ENCODE results near the gene TGFBR3.
A peak's percentile ranks its signal among the peaks of the same experiment; 100 is the strongest.

Gene TGFBR3

DNA sequence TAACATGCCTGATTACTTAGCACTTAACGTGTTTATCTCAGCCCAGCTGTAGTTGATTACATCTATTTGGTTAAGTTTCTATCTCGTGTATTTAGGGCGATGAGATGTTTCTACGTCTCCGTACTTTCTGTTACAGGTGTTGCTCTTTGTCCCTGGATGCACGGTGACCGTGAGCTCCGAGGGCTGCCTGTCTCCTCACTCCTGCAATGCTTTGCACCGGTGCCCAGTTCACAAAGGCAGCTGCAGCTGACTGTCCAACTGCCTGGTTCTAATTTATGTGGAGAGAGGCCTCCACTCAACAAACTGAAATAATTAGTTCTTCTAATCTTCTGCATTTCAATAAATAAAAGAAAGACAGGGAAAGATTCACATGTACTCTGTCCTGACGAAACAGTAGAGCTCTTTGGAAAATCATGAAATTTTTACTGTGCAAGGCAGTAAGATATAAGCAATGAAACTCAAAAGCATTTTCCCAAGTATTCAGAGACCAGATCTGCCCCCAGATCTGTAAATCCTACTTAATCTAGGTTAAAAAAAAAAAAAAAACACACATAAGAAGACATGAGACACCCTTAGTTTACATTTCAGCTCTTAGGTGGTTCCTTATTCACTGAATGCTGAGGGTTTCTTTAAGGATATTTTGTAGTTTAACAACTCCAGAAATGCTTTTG is 108.2 kb downstream of the TGFBR3 start:
- DNase-seq (ENCODE audit: low spot score), result no peak

DNA sequence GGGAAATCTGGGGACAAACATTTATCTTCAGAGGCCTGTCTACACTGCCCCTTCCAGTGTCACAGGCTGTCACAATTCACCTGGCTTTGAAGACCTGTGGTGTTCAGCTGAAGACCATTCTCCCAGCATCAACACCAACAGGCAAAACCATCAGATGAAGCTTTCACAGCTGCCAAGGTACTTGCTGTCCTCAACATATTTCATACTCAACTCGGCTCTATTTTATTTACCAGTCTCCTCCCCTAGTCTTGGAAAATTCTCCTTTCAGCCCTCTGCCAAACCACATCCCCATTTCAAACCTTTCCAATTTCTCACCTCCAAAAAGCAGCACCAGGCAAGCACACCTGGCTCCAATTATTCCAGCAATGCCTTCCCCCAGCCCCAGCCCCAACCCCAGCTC is 108.8 kb downstream of the TGFBR3 start:
- DNase-seq (ENCODE audit: low spot score), result no peak

DNA sequence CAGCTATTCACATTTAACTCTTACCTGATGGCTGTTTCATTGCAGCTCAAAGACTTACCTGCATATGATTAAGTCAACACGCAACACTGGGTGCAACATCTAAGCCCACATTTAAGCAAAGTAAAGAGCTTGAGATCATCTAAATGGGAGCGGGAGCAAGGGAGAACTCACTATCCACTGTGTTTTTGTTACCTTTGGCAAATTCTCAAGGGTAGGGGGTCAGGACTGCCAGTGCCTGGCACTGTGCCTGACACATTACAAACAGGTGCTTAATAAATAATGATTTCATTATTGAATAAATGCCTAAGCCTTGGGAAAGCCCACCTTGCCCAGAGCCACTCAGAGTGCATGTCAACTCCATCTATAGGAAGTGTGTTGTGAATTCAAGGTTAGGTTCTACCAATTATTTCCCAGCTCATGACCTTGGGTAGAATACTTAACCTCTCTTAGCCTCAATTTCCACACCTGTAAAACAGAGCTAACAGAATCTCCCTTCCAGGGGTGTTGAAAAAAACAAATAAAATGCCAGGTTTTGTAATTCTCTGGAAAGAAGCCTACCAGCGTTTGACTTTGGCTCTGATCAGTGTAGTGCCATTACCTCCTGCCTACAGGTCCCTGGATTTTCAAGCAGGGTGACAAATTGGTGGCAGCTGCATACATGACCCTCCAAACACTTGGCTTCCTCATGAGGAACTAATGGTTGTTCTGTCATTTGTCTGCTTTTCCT is 109.7 kb downstream of the TGFBR3 start:
- no peak for DNase-seq (ENCODE audit: low spot score)

DNA sequence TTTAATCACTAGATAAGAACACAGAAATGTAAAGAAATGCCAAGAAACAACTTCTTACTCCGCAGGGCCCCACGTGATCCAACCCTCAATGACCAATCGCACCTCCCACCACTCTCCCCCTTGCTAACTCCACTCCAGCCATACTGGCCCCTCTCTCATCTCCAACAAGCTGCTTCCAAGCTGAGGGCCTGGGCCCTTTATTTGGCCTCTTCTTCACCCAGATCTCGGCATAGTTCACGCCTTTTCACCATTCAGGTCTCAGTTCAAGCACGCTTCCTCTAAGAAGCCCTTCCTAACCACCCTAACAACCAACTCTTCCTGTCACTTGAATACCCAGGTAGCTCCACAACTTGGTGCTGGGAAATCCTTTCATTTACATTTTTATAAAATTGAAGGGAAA is 110.7 kb downstream of the TGFBR3 start:
- no peak for DNase-seq (ENCODE audit: low spot score)

DNA sequence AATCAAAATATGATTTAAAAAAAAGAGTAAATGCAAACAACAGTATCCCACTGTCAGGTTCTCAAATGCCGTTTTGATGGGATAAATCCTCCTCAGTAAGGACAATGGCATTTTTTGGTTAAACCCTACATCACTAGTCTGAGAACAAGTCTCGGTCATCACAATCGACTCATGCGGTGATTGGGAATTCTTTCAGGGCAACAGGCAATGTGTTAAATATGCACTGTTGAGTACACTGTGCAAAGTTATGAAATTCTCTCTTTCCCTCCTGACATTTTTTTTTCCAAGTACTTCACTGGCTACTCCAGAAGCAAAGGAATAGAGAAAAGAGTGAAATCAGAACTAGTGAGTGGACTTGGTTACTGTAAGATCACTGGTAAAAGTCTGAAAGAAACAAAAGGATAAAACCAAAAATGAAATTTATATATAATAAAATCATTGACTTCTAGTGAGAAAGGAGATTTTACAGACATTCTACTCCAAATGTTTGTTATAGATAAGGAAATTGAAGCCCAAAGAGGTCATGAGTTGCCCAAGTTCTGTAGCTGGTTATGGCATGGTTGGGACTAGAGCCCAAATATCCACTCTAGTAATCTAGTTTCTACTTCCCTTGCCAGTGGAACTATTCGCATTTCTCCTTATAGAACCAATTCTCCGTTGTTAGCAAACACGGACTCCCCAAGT is 111.3 kb downstream of the TGFBR3 start:
- DNase-seq (ENCODE audit: low spot score), result no peak

DNA sequence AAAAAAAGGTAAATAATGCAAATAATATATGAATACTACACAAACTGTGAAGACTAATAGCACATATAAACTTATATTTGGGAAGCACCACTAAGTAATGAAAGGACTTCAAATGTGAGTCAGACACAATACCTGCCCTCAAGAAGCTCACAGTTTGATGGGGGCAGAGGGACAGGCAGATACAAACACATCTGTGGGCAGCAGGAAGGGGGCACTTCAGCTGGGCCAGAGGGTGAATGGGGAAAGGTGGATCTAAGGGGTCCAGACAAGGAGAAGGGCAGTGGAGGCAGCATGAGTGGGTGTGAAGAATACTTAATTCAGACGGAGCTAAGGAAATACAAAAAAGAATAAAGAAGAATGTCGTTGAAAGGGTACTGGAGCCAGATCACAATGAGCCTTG is 114.2 kb downstream of the TGFBR3 start:
- DNase-seq (ENCODE audit: low spot score), result no peak

DNA sequence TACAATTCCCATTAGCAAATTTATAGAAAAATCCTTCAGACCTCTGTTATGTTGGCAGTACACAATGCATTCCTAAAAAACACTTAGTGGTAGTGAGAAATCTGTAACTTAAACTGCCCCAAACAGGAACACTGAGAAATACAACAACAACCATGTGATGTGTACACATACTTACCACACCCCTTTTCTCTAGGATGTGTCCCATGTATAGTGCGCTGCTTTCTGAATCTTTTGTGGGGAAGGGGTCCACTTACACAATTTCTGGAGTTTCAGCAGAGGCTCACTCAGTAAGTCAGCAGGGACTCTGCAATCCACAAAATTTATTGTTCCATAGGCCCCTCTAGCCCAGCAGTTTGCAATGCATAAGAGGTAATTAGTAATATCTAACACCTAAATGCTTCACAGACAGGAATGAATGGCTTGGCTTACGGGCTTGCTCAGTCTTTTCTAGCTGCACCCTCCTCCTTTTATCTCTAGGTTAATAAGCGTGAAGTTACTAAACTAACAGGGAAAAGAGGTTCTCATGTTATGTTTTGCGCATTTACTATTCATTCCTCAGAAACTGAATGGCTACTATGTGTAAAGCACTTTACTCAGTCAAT is 115.2 kb downstream of the TGFBR3 start:
- no peak for DNase-seq (ENCODE audit: low spot score)

DNA sequence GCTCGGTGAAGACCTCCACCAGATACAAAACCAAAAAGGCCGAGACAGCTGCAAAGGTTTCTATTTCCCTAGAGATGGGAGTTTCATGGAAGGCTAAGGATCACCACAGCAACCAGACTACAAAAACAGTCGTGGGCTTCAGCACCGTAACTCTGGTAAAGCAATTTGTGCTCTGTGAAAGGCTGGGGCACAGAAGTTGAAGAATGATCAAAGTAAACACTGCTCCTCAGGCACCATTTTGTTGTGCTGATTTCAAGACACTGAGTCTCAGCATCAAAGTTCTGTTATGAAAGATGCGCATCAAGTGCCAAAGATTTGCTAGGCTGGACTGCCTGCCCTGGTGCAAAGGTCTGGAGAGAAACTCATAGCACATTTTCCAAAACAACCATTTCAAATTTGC is 116.2 kb downstream of the TGFBR3 start:
- DNase-seq (ENCODE audit: low spot score), result peak; percentile 31

DNA sequence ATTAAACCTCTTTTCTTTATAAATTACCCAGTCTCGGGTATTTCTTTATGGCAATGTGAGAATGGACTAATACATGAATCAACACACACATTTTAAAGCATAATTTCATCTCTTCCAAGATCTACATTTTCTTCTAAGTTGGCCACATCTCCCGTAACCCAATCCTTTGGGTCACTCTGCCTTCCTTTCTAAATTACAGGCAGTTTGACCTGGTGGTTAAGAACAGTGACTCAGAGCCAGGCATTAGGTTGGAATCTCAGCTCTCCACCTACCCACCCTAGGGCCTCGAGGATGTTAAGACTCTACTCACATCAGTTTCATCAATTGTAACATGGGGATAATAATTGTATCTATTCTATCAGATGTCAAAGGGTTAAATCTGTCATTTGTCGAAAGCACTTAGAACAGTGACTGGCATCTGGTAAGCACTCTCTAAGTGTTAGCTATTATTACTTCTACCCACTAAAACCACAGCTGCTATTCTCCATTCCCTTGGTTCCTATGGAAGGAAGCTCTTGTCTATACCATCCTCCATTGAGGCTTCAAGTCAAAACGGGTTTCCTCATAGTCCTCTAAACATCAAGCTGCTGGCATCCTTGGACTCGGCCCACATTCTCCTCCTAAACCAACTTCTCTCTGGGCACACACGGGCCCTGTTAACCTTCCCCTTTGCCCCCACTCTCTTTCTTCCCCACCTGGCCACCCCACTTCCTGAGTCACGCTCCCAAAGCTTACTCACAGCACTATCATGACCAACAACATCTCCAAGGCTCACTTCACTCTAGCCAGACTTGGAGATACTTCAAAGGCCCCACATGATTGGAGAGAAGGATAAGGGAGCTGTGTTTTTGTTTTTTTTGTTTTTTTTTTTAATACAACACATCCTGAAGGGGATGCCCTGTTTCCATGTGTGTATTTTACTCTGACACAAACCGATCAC is 116.9 kb downstream of the TGFBR3 start:
- DNase-seq (ENCODE audit: low spot score), result no peak

DNA sequence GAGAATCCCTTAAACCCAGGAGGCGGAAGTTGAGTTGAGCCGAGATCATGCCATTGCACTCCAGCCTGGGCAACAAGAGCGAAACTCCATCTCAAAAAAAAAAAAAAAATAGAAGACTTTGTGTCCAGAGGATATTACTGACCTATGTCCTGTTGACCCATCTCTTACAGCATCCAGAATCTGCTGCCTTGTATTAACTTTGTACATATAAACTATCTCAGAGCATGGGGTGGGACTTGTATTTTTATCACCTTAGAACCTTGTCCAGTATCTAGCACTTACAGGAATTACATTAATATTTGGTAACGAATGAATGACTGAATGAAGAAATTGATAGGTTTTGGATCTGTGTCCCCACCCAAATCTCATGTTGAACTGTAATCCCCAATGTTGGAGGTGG is 117.8 kb downstream of the TGFBR3 start:
- DNase-seq (ENCODE audit: low spot score), result no peak

DNA sequence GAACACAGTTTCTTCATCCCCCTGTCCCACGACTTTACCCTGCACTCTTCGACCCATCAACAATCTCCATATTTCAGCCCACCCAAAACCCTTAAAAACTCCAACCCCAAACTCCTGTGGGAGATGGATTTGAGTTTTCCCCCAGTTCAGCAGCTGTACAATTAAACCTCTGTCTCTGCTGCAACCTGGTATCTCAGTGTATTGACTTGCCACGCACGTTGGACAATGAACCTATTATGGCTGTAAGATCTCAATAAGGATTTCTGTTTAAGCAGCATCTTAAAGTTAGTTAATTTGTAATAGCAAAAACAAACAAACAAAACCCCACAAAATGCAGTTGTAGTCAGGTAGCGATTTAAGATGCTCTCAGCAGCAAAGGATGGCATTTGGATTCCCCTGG is 119.1 kb downstream of the TGFBR3 start:
- no peak for DNase-seq (ENCODE audit: low spot score)

DNA sequence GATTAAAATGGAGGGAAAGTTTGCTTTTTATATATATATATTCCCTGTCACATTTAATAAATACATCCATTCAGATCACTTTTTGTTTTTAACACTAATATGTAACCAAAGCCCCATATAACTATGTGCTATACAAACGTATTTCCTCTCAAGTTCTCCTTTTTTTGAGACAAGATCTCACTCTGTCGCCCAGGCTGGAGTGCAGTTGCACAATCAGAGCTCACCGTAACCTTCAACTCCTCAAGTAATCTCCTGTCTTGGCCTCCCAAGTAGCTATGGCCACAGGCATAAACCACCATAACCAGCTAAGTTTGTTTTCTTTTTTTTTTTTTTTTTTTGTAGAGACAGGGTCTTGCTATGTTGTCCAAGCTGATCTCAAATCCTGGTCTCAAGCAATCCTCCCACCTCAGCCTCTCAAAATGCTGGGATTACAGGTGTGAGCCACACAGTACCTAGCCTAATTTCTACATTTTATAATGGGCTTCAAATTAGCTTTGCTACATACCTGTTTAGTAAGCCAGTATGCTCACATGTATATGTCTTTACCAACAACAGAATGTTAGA is 120.0 kb downstream of the TGFBR3 start:
- DNase-seq (ENCODE audit: low spot score), result no peak

DNA sequence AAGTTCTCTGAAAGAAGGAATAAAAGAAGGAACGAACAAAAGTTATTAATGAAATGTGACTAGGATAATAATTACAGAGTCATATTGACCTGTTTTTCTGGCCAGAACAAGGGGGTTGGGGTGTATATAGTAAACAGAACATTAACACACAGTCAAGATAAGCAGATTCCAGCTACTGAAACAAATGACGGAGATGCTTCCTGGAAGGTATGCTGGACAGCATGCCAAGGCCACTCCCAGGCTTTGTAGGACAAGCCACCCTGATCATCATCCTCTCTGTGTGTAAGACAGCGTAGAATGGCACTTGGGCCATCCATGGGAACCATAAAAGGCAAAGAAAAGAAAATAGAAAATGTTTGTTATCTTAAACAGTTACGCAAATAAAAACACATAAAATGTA is 120.7 kb downstream of the TGFBR3 start:
- DNase-seq (ENCODE audit: low spot score), result no peak

DNA sequence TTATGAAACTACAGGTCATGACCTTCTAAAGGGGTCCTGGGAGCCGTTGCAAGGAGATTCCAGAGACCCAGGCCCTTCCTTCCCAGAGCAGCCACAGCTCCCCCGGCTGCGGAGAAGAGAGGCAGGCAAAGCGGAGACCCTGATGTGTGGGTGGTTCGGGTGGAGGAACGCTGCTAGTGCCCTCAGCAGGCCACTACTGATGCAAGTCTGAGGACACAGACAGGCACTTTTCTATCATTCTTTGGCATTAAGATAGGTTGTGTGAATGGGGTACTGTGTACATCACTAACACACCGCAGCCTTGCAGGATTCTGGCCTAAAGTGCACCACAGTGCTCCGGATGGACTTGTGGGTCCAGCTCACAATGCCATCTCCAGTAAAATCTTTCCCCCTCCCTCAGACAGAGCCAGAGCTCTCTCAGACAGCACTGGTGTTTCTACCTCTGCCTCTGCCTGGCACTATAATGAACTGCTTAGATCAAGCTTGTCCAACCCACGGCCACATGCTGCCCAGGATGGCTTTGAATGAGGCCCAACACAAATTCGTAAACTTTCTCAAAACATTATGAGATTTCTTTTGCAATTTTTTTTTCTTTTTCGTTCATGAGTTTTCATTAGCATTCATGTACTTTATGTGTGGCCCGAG is 121.4 kb downstream of the TGFBR3 start:
- DNase-seq (ENCODE audit: low spot score), result no peak

DNA sequence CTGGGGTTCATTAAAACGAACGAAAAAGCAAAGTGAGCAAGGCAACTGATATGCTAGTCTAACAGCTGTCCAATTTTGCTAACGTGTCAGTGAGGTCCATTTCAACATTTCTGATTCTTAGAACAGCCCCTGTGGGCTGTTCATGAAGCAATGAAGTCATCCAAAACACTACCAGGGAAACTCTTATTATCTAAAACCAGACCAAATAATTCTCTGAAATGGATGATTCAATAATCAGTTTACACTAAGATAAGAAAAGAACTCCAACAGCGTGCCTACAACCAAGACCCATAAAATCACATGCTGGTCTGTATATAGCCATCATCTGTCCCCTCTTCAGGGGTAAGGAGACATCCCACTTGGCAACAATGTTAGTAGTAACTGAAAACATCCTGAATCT is 122.7 kb downstream of the TGFBR3 start:
- DNase-seq (ENCODE audit: low spot score), result no peak

DNA sequence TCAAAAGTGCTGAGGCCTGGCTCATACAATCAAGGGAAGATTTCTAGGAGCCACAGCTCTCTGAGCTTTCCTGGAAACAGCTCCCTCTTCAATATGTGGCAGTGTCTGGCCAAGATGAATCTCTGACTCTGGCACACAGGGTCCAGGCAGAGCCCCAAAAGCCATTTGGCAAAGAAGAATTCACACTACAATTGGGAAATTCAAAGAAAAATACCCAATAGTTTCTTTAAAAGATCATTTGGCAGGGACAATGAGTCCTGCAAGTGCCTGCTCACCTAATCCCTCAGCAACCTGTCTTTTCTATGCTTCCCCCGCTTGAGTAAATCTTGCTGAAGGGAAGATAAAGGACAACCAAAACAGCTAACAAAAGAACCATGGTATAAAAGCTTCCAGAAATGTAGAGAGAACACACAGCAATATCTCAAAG is 124.6 kb downstream of the TGFBR3 start:
- peak; percentile 28 for DNase-seq (ENCODE audit: low spot score)

DNA sequence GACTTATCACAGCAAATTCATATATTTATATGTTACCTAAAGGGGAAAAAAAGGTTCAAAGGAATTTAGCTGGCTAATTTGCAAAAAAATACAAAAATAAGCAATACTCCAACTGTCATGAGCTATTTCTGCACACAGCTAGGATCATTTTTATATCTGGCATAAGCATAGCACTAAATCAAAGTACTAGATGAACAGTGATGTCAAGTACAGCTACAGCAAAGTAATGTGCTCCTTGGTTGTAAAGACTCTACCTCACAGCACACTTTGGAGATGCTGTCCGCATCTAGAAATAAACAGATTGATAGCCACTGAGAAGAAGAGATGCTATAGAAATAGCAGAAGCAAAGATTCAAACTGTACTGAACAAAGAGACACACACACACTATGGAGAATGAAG is 125.4 kb downstream of the TGFBR3 start:
- no peak for DNase-seq (ENCODE audit: low spot score)

DNA sequence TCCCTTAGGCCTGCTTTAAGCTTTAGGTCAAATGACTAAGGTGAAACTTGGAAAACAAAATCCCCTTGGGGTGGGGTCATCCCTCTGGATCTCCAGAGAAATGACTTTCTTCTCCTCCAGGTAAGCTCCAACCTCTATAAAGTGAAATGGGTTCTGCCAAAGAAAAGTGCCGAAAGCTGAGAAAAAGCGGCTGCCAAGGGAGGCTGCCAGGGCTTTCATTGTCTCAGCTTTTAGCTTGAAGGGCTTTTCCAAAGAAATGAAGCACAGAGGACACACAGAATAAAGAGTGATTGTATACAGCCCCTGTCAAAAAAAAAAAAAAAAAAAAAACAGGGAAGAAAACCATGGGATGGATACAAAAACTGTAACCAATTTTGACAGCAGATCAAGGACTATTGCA is 126.9 kb downstream of the TGFBR3 start:
- no peak for DNase-seq (ENCODE audit: low spot score)

DNA sequence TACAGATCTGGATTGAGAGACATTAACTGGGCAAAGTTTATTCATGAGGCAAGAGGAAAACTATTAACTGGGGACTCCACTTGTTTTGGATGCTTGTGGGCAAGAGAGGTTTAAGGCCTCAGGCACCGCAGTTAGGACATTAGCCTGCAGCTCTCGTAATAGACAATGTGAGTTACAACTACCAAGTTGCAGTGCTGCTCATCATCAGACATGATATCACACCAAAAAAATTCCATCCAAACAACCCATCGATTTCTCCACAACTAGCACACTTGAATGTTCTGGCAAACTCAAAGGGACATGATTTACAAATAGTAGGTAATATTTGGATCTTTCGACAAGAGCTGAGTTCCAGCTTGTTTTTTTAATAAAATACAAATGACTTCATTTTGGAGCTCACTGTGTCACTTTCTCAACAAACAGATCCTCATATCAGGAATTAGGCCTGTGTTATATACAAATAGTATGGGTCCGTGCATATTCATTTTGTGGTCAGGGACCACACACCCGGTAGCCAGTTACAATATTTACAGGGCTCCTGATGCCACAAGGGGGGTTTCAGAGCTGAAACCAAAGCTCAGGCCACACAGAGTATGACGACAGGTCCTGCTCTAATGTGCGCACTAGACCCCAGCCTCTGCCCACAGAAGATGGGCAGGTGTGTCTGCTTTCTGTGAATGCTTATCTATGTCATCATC is 128.0 kb downstream of the TGFBR3 start:
- DNase-seq (ENCODE audit: low spot score), result no peak

DNA sequence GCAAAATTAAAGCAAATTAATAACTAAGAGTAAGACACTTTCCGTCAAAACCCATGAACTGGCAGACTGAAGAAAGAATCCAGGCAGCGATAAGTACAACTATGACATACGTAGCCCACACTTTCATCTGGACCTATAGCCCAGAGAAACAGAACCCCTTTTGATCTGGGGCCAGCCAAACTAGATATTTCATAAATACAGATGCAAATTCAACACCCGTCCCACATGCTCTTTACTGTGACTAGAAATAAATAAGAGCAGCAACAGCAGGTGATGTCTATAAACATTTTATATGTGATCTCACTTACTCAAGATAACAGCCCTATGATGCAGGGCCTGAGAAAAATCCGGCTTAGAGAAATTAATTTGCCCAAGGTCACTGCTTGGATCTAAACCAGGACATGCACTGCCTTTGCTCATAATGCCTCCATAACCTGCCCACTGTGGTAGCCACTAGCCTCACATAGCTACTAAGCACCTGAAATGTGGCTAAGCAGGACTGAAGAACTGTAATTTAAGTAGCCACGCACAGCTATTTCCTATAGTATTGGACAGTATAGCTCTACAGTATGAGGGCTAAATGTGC is 130.2 kb downstream of the TGFBR3 start:
- DNase-seq (ENCODE audit: low spot score), result no peak
